Stimulated activated CD8-positive, alpha-beta memory T cell treated with anti-CD3 and anti-CD28 coated beads, Interleukin-2, amount 100 ng/mL, for 48 hours (primary cell): ENCODE measurements around the gene KIAA1143.

Experiments
- DNase-seq, 2 donors: peaks; one replicate each; pipeline ENCODE4 v3.0.0-alpha.2; 2020; ENCODE audit warnings: low read depth in 2 of 2

The KIAA1143 gene

DNA sequence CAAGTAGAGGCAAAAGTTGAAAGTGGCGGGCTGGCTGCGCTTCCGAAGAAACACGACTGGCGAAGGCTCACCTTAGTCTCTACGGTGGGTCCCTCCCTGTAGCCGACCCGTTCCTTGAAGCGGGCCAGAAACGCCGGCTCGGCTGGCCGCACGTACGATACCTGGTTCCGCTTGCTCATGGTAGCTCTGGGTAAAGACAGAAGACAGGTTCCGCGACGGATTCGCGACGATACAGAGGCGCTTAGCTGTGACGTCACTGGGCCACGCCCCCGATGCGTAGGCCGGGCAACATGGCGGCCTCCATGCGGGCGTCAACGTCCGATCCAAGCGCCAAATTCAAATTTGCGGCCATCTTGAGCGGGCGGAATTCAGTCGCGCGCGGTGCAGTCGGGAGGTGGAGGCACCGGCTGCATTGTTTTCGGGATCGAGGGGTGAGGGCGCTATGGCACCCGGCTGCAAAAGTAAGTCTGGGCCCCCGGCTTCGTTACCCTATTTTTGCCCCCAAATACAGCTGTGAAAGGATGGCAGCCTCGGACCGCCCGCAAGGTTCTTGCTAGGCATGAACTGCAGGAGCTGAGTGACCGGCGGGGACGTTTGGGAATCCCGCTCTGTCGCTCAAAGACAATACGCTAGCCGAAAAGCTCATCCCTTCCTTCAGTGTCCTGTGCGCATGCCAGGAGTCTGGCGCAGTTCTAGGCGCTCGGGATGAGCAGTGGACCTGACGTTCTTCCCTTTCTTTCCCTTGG, at the start of gene KIAA1143, which contains the start of gene KIF15:
KIAA1143 (minus strand) TSS at position 196 of the 746 bp plus-strand sequence; CDS start at position 179, 17 bp downstream.
KIF15 (plus strand) TSS at position 371 of the 746 bp plus-strand sequence; CDS start at position 443, 72 bp downstream.
- peak; percentile 94 to 98 for DNase-seq

DNA sequence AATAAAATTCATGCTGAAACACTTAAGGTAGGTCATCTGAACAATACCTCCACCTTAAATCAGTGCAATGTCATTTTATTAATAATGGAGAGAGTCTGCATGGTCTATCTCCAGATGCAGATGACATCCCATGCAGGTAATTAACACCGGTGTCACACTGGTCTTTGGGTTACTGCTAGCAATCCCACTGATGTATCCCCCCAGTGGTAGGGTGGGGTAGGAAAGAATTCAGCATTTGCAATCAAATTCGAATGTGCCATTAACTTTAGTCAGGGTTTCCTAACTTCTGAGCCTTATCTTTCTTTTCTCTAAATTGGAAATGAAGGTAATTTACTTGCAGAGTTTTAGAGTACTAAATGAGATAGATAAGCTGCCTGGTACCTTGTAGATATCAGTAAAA, 44.5 kb upstream of the KIAA1143 start:
- no peak for DNase-seq

- no peak for DNase-seq
Measured at GRCh38 chr3:44803298-44803697, 41.9 kb upstream of the KIAA1143 start.

DNA sequence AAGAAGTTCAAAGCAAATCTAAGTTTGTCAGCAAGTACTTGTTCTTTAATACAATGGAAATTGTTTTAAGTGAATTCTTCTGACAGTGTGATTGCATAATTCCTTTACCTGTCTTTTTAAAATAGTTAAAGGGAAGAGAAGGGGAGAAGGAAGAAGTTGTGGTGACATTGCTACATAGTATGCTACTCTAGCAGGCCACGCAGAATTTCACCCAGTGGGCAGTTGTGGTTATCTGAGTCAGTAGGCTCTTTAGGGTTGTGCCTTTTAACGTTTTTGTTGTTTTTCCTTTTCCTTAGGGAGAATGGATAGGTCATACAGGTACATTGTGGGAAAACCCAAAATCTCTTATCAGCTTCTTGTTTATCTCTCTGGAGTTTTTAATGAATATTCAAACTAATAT, 40.6 kb upstream of the KIAA1143 start:
- DNase-seq, result no peak

DNA sequence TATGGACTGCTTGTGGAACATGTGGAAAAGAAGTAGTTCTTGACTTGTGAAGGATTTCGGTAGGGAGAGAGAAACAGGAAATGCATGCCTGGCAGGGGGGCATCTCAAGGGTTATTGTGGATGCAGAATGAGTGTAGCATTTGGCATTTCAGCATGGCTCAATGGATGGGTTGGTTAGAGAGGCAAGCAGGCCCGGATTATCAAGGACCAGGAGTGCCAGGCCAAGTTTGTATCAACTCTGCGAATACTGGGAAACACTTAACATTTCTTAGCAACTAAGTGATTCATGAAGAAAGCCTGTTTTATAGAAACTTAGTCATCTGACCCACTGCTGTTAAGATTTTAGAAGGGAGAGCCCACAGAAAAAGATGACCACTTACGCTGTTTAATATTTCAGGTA, 33.8 kb upstream of the KIAA1143 start:
- no peak for DNase-seq

DNA sequence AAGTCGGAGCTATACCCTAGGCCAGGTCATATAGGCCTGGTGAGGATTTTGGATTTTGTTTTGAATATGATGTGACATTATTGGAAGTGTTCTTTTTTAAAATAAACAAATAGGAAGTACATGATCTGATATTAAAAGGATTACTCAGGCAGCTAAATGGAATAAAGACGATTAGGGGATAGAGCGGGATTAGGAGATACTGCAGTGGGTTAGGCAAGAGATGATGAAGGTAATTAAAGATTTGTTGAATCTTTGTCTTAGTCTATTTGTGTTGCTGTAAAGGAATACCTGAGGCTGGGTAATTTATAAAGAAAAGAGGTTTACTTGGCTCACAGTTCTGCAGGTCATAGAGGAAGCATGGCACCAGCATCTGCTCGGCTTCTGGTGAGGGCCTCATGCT, 21.5 kb upstream of the KIAA1143 start:
- no peak for DNase-seq

- no peak for DNase-seq
Measured at GRCh38 chr3:44772099-44772442, 10.7 kb upstream of the KIAA1143 start.

- DNase-seq, result no peak
Measured at GRCh38 chr3:44771424-44772098, 10.1 kb upstream of the KIAA1143 start.

GRCh38 chr3:44764248-44764647, 2.8 kb upstream of the KIAA1143 start:
- no peak for DNase-seq

DNA sequence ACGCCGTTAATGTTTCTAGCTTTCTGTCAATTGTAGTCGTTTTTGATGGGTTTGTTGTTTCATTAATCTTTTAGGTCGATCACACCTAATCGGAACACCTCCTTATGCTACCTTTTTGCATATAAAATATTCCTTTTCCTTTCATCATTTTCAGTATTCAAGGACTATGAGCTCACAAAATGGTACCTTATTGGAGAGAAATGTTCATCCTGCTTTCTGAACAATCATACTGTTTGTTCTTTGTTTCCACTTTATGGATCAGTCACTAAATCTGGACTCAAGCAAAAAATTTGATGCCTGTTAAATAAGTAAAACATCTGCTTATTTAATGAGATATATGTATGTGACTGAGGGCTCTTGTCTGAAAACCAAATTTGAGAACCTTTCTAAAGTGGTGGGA, 1.3 kb upstream of the KIAA1143 start:
- DNase-seq, result no peak

DNA sequence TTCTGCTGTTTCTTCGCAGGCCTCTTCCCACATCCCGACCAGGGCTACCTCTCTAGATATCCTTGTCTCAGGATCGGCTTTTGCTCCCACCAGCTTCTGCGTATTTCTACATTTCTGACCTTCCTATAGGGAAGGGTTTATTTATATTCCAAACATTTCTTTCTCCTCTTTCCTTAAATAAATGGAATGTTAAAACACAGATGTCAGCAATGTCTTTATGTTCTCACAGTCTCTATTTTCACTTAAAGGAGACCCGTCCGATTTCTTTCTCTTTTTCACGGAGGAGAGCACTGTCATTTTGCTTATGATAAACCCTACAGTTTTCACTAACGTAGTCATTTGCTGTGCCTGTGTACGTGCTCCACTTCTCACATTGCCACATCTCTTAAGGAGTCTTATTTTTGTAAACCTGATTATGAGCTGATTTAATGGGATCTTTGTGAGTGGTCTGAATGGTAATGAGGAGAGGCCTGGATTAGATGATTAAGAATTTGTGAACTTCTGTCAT, 805 bp upstream of the KIAA1143 start:
- no peak for DNase-seq

- DNase-seq, result no peak
Measured at GRCh38 chr3:44761101-44761423, 357 bp downstream of the KIAA1143 start.

DNA sequence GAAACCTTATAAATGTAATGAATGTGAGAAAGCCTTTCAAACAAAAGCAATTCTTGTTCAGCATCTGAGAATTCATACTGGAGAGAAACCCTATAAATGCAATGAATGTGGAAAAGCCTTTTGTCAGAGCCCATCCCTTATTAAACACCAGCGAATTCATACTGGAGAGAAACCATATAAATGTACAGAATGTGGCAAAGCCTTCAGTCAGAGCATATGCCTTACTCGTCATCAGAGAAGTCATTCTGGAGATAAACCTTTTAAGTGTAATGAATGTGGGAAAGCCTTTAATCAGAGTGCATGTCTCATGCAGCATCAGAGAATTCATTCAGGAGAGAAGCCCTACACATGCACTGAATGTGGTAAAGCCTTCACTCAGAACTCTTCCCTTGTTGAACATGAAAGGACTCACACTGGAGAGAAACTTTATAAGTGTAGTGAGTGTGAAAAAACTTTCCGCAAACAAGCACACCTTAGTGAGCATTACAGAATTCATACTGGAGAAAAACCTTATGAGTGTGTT, 26.7 kb downstream of the KIAA1143 start:
- no peak for DNase-seq

- DNase-seq, result peak; percentile 70 to 85
Measured at GRCh38 chr3:44729384-44729910, 32.0 kb downstream of the KIAA1143 start, which contains the start of gene ZNF501. Gene ZNF501, plus strand, starts transcription at chr3:44729635. Its CDS starts 4,787 bp downstream, at chr3:44734422.

DNA sequence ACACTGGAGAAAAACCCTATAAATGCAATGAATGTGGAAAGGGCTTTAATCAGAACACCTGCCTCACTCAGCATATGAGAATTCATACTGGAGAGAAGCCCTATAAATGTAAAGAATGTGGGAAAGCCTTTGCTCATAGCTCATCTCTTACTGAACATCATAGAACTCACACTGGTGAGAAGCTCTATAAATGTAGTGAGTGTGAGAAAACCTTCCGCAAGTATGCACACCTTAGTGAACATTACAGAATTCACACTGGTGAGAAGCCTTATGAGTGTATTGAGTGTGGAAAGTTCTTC, 39.4 kb downstream of the KIAA1143 start:
- DNase-seq, result no peak

- no peak for DNase-seq
Measured at GRCh38 chr3:44721231-44722102, 40.0 kb downstream of the KIAA1143 start.

DNA sequence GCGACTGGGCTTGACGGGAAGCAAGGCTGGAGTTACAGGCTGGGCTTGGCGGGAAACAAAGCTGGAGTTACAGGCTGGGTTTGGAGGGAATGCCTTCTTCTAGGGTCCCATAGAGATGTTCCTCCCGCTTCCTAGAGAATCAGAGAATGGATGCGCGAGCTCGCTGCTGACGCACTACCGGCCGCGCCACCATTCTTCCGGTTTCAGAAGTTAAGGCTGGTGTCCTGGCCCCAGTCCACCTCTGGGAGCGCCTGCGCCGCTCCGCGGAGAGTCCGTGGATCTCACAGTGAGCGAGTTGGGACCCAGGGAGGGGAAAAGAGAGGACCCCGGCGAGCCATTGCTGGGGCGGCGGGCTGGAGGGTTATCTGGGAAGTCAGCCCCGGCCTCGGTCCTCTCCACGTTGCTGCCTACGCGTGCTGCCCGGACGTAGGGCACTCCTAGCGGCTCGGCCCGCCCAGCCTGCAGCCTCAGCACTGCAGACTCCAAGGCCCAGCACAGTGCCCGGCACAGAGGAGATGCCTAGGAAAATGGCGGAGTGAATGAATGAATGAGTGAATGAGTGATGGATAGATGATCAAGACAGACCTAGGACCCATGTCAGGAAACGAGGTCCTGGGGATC, 48.9 kb downstream of the KIAA1143 start, which contains the start of gene ZNF502:
ZNF502 (plus strand) TSS at position 206 of the 621 bp plus-strand sequence. CDS start 7,602 bp downstream, outside the sequence.
- peak; percentile 42 to 69 for DNase-seq
